HL-60/S4 (cell line): ENCODE data around the gene NFYC.

Experiments used
- in situ Hi-C: fragments of 300-500 bp; cut with MboI; formaldehyde crosslinking; loops from 2 replicates; pipeline ENCODE4 v1.14.3; 2022; ENCODE audit warnings: low sequenced_read_pairs

Gene NFYC

DNA sequence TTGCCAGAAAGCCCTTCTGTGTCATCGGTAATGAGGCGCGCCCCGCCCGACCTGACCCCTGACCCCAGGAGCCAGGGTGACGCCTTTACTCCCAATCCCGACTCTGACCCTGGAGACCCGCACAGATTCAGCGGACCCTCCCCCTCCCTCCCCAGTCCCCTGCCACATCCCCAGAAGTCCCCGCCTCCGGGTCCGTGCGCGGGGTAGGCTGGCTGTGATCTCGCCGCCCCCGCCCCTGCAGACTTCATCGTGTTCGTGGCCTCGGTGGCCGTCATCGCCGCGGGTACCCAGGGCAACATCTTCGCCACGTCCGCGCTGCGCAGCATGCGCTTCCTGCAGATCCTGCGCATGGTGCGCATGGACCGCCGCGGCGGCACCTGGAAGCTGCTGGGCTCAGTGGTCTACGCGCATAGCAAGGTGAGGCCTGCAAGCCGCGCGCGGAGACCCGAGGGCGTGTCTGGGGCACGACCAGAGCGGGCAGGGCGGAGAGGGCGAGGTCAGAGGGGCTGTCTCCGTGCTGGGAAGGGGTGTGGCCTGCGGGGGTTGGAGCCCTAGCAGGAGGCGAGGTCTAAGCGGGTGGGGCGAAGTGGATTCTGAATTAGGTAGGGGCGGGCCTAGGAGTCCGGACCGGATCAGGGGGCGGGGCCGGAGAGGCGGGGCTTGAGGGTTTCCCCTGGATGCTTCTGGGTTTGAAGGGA lies 126.9 kb downstream of the NFYC start:
- in situ Hi-C loops = no loop called here

DNA sequence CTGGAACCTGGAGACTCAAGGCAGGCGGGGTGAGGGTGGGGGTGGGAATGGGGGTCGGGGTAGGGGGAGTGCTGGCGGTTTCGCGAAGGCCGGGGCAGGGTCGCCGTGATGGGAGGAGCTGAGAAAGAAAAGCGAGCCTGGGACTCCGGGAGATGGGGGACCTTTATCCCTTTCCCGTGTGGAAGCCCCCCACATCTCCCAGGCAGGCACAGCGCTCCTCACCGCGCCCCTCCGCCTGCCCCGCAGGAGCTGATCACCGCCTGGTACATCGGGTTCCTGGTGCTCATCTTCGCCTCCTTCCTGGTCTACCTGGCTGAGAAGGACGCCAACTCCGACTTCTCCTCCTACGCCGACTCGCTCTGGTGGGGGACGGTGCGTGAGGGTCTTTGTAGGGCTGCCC lies 127.6 kb downstream of the NFYC start:
- in situ Hi-C loops = no loop called here

DNA sequence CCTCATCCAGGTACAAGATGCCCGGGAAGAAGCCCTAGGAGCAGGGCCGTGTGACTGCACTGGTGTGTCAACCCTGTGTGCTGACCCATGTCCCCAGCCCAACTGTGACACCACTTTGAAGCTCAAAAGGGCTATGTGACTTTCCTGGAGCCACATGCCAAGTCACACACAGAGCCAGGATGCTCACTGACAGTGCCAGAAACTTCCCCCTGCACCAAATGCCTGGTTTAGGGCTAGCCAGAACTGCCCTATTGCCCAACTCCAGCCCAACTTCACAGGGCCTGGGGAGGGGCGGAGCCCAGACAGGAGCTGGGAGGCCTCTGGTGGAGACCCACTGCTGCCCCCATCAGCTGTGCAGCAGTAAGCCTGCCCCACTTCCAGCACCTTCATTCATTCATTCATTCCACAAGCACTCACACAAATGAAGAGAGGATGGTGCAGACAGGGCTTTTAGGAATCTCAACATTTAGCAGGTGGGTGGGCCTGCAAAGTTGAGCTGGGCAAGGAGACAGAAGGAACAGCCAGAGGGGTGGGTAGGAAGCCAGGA lies 128.8 kb downstream of the NFYC start:
- in situ Hi-C loops = no loop called here
